HL-60 (cell line): Measurements from ENCODE around the gene OR5AU1.
"Not testable (repeated sequence)": the region's sequence is repeated elsewhere in the genome, so short reads cannot be mapped to it uniquely, and the experiment has no call there.

Experiments
- DNase-seq, 2 experiments: peaks; one replicate each; pipeline ENCODE4 v3.0.0-alpha.2; 2010 to 2020; ENCODE audit warnings: low read depth in 1 of 2, low spot score in 1 of 2
- H3K27ac ChIP-seq: fragments of 250-450 bp; sonication (Bioruptor Pico); replicated peaks from 2 replicates; pipeline ENCODE4 v1.5.1; 2020; ENCODE audit warnings: mild to moderate bottlenecking, moderate library complexity
- H3K27me3 ChIP-seq: fragments of 250-450 bp; sonication (Bioruptor Pico); 2 replicates; pipeline ENCODE4 v1.5.1; 2021; ENCODE audit warnings: mild to moderate bottlenecking, moderate library complexity; ENCODE audit not compliant: insufficient read depth, poor library complexity, severe bottlenecking
- H3K4me3 ChIP-seq: replicated peaks from 2 replicates; pipeline ENCODE4 v1.5.1; 2011; ENCODE audit warnings: mild to moderate bottlenecking, control low read depth, low read length; ENCODE audit not compliant: insufficient read depth
- GABPA ChIP-seq: IDR thresholded peaks from 2 replicates; pipeline ENCODE4 v1.6.1; 2012; ENCODE audit warnings: low read depth
- POLR2AphosphoS5 ChIP-seq: IDR thresholded peaks from 2 replicates; pipeline ENCODE4 v1.6.1; 2012; ENCODE audit warnings: low read depth
- SPI1 ChIP-seq: IDR thresholded peaks from 2 replicates; pipeline ENCODE4 v1.6.1; 2012; ENCODE audit warnings: low read depth, mild to moderate bottlenecking, borderline replicate concordance
- TF ChIP-seq, protein P1 (sequence below): IDR thresholded peaks from one replicate; pipeline ENCODE4 v1.5.1; 2011; ENCODE audit warnings: low read length, control low read depth, inconsistent platforms; ENCODE audit not compliant: insufficient read depth
- TF ChIP-seq, protein P2 (sequence below): IDR thresholded peaks from 2 replicates; pipeline ENCODE4 v1.6.1; 2012; ENCODE audit warnings: low read depth; ENCODE audit not compliant: insufficient replicate concordance

The OR5AU1 gene

DNA sequence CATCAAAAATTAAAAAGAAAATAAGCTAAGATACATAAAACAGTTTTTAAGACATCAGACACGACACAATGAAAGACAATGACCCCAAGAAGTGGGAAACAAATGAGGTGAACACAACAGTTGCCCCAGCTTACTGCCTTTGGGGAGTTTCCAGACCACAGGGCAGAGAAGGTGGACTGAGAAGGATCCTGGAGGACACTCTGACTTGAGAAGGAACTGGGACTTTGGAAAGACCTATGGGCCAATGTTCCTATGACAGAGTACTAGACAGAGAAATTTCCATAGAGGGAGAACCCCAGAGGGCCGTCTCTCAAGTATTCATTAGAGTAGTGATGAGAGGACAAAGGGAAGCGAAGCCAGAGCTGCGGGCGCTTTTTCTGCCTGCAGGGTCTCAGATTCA, 6.2 kb upstream of the OR5AU1 start:
- Histone ChIP-seq H3K4me3 (no peak overlapping the region), H3K27me3 (peaks cover 5% of the 10 kb centered on the region), H3K27ac (no peak overlapping the region)
- no peak for DNase-seq
- no peak for TF ChIP-seq POLR2AphosphoS5
- TF ChIP-seq, protein P1, sequence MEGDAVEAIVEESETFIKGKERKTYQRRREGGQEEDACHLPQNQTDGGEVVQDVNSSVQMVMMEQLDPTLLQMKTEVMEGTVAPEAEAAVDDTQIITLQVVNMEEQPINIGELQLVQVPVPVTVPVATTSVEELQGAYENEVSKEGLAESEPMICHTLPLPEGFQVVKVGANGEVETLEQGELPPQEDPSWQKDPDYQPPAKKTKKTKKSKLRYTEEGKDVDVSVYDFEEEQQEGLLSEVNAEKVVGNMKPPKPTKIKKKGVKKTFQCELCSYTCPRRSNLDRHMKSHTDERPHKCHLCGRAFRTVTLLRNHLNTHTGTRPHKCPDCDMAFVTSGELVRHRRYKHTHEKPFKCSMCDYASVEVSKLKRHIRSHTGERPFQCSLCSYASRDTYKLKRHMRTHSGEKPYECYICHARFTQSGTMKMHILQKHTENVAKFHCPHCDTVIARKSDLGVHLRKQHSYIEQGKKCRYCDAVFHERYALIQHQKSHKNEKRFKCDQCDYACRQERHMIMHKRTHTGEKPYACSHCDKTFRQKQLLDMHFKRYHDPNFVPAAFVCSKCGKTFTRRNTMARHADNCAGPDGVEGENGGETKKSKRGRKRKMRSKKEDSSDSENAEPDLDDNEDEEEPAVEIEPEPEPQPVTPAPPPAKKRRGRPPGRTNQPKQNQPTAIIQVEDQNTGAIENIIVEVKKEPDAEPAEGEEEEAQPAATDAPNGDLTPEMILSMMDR: no peak
- TF ChIP-seq GABPA: no peak
- TF ChIP-seq SPI1: no peak
- TF ChIP-seq, protein P2, sequence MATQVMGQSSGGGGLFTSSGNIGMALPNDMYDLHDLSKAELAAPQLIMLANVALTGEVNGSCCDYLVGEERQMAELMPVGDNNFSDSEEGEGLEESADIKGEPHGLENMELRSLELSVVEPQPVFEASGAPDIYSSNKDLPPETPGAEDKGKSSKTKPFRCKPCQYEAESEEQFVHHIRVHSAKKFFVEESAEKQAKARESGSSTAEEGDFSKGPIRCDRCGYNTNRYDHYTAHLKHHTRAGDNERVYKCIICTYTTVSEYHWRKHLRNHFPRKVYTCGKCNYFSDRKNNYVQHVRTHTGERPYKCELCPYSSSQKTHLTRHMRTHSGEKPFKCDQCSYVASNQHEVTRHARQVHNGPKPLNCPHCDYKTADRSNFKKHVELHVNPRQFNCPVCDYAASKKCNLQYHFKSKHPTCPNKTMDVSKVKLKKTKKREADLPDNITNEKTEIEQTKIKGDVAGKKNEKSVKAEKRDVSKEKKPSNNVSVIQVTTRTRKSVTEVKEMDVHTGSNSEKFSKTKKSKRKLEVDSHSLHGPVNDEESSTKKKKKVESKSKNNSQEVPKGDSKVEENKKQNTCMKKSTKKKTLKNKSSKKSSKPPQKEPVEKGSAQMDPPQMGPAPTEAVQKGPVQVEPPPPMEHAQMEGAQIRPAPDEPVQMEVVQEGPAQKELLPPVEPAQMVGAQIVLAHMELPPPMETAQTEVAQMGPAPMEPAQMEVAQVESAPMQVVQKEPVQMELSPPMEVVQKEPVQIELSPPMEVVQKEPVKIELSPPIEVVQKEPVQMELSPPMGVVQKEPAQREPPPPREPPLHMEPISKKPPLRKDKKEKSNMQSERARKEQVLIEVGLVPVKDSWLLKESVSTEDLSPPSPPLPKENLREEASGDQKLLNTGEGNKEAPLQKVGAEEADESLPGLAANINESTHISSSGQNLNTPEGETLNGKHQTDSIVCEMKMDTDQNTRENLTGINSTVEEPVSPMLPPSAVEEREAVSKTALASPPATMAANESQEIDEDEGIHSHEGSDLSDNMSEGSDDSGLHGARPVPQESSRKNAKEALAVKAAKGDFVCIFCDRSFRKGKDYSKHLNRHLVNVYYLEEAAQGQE: no peak

DNA sequence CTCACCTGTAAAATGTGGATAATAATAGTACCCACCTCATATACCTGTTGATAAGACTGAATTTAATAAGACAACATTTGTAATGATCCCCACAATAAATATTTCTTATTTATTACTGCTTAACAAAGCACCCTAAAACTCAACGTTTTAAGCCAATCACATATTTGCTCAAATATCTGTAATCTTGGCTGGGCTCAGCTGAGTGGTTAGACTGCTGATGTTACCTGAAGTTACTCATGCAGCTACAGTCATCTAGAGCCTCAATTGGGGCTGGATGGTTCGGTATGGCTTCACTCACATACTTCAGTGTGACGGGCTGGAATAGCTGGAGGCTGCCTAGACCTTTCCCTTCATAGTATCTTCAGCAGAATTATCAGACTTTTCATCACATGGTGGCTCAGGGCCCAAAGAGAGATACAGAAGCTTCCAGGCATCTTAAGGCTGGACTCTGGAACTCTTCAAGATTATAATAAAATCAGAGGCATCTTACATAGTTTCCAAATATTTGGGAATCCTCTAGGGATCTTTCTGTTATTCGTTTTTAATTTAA, 4.3 kb upstream of the OR5AU1 start:
- Histone ChIP-seq H3K4me3 (no peak overlapping the region), H3K27ac (no peak overlapping the region), H3K27me3 (peaks cover 7% of the 10 kb centered on the region)
- TF ChIP-seq POLR2AphosphoS5 (no peak), SPI1 (no peak)
- DNase-seq: no peak

DNA sequence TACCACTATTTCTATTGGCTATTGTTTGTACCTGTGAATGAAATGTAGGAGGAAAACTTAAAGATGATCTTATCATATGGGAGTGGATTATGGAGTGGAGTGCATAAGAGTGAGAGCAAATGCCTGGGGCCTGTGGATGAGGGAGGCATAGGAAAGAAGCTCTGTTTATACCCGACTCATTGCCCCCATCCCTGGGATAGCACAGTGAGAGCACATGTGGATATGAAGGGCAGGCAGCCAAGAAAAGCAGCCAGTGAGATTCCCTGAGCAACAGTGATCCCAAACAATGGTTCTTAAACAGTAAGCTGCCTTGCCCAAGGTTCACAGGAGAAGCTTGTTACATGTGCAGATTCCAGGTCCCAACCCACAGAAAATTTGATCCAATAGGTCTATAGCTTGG, 2.3 kb upstream of the OR5AU1 start:
- DNase-seq, H3K27me3 ChIP-seq: not testable (repeated sequence)

DNA sequence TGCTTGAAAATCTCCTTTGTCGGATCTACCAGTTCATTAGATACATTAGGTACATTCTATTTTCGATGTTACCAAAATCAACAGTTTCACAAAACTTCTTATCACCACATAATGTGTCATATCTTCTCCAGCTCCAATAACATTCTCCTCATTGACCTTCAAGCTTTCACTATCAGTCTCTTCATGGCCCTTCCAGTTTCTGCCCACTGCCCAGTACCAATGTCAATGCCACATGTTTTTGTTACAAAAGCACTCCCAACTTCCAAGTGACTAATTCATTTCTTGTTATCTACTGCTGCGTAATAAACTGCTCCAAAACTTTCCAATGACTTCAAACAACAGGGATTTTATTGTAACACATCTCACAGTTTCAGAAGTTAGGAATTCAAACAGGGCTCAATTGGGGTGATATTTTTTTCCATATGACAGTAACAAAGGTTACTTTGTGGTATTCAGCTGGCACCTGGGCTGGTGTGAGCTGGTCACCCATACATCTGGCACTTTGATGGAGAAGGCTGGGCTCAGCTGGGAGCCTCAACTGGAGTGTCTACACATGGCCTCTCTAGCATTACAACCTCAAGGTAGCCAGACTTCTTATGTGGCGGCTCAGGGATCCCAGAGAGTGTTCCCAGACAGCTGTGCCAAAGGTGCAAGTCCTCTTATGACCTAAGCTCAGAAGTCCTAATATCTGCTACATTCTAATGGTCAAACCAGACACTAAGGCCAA, 6.1 kb downstream of the OR5AU1 start:
- no peak overlapping the region for H3K27ac ChIP-seq
- no peaks in the 10 kb centered on the region for H3K27me3 ChIP-seq
- no peak for DNase-seq
- no peak overlapping the region for H3K4me3 ChIP-seq
- TF ChIP-seq, protein P2: no peak
- TF ChIP-seq SPI1 (no peak), POLR2AphosphoS5 (no peak), GABPA (no peak)
- TF ChIP-seq, protein P1: no peak

More for the DNA sequence above, 2.3 kb upstream of the OR5AU1 start:
- H3K4me3 ChIP-seq, H3K27ac ChIP-seq: not testable (repeated sequence)
